IMR-90 (cell line): ENCODE measurements around the gene ZFPM1. TPM values are rescaled to one million over a fixed set of nuclear protein-coding genes. Genes with fewer than 3 reads are reported as not detected.

ENCODE experiments used
- ATAC-seq: fragments of 200-7000 bp; cut with Tn5 transposase; 2 replicates; pipeline ENCODE4 v1.9.1; 2020; ENCODE audit warnings: low read depth, mild to moderate bottlenecking, moderate library complexity
- BruUV-seq: library from RNA; stranded (reverse); fragments of 400-500 nt; replicated peaks from 2 replicates; lab custom pipeline; 2021; lab: Mats Ljungman, UMichigan
- CTCF ChIA-PET: fragments of 300-600 bp; formaldehyde crosslinking; extraction: SDS; loops from one replicate; lab custom pipeline; 2021; ENCODE audit warnings: antibody characterized with exemption; lab: Yijun Ruan, JAX
- POLR2A ChIA-PET: fragments of 300-600 bp; sonication (Branson Sonifier 250); formaldehyde crosslinking; loops from one replicate; lab custom pipeline; 2022; ENCODE audit warnings: antibody characterized with exemption; ENCODE audit not compliant: unreplicated experiment; lab: Charles Lee
- DNase-seq: peaks from one replicate; pipeline ENCODE4 v3.0.0; 2013
- H2AFZ ChIP-seq: replicated peaks from 2 replicates; pipeline ENCODE3; 2013; ENCODE audit warnings: low read length, mild to moderate bottlenecking; ENCODE audit not compliant: poor library complexity
- H2AK5ac ChIP-seq: 2 replicates; pipeline ENCODE4 v1.6.1; 2013; ENCODE audit warnings: low read depth, low read length, inconsistent platforms
- H2AK9ac ChIP-seq: replicated peaks from 2 replicates; pipeline ENCODE3; 2013; ENCODE audit warnings: mild to moderate bottlenecking, low read depth, low read length, moderate library complexity; ENCODE audit not compliant: poor library complexity
- H2BK120ac ChIP-seq: 2 replicates; pipeline ENCODE4 v1.6.1; 2013; ENCODE audit warnings: low read depth, low read length, inconsistent platforms
- H2BK15ac ChIP-seq: 3 replicates; pipeline ENCODE4 v1.6.1; 2013; ENCODE audit warnings: low read depth, low read length, inconsistent platforms
- H2BK20ac ChIP-seq: 2 replicates; pipeline ENCODE4 v1.6.1; 2013; ENCODE audit warnings: low read depth, mild to moderate bottlenecking, inconsistent platforms, low read length, moderate library complexity
- H2BK5ac ChIP-seq: 2 replicates; pipeline ENCODE4 v1.6.1; 2013; ENCODE audit warnings: mild to moderate bottlenecking, low read depth, low read length, inconsistent platforms; ENCODE audit not compliant: poor library complexity, severe bottlenecking
- H3K14ac ChIP-seq: replicated peaks from 2 replicates; pipeline ENCODE4 v1.6.1; 2013; ENCODE audit warnings: low read depth, low read length, inconsistent platforms
- H3K18ac ChIP-seq: 2 replicates; pipeline ENCODE4 v1.6.1; 2013; ENCODE audit warnings: low read depth, low read length, control low read depth
- H3K23ac ChIP-seq: 2 replicates; pipeline ENCODE4 v1.6.1; 2013; ENCODE audit warnings: low read depth, low read length, inconsistent platforms
- H3K27ac ChIP-seq: 2 replicates; pipeline ENCODE4 v1.5.1; 2013; ENCODE audit warnings: mild to moderate bottlenecking, control low read depth, low read length; ENCODE audit not compliant: insufficient read depth
- H3K27me3 ChIP-seq: 2 replicates; pipeline ENCODE4 v1.6.1; 2013; ENCODE audit warnings: low read length; ENCODE audit not compliant: control insufficient read depth, insufficient read depth
- H3K36me3 ChIP-seq: 2 replicates; pipeline ENCODE4 v1.6.1; 2013; ENCODE audit warnings: low read length, mixed read lengths; ENCODE audit not compliant: control insufficient read depth, insufficient read depth
- H3K4ac ChIP-seq: 2 replicates; pipeline ENCODE4 v1.6.1; 2013; ENCODE audit warnings: low read depth, low read length, inconsistent platforms
- H3K4me1 ChIP-seq: 2 replicates; pipeline ENCODE4 v1.6.1; 2013; ENCODE audit warnings: low read length, mixed read lengths; ENCODE audit not compliant: control insufficient read depth, insufficient read depth
- H3K4me2 ChIP-seq: 2 replicates; pipeline ENCODE4 v1.6.1; 2013; ENCODE audit warnings: low read depth, mild to moderate bottlenecking, control low read depth, low read length, moderate library complexity
- H3K4me3 ChIP-seq: 2 replicates; pipeline ENCODE4 v1.5.1; 2013; ENCODE audit warnings: low read depth, mild to moderate bottlenecking, control low read depth, low read length, moderate library complexity; ENCODE audit not compliant: insufficient read depth
- H3K56ac ChIP-seq: 2 replicates; pipeline ENCODE4 v1.6.1; 2013; ENCODE audit warnings: low read length, inconsistent platforms; ENCODE audit not compliant: insufficient read depth; ENCODE audit errors: extremely low read depth
- H3K79me1 ChIP-seq, 2 experiments: 2 replicates each; pipeline ENCODE4 v1.6.1; 2013; ENCODE audit warnings: low read length in 2 of 2, inconsistent platforms in 1 of 2, low read depth in 1 of 2
- H3K9ac ChIP-seq: 2 replicates; pipeline ENCODE4 v1.6.1; 2013; ENCODE audit warnings: low read depth, low read length, control low read depth
- H3K9me1 ChIP-seq: 2 replicates; pipeline ENCODE4 v1.6.1; 2013; ENCODE audit warnings: low read length, inconsistent platforms; ENCODE audit not compliant: insufficient read depth
- H3K9me3 ChIP-seq: 2 replicates; pipeline ENCODE4 v1.6.1; 2013; ENCODE audit warnings: low read length; ENCODE audit not compliant: control insufficient read depth, insufficient read depth
- H4K20me1 ChIP-seq: 2 replicates; pipeline ENCODE4 v1.6.1; 2013; ENCODE audit warnings: low read length, inconsistent platforms; ENCODE audit not compliant: insufficient read depth
- H4K5ac ChIP-seq: 2 replicates; pipeline ENCODE4 v1.6.1; 2013; ENCODE audit warnings: mild to moderate bottlenecking, low read depth, low read length, control low read depth
- H4K8ac ChIP-seq, 2 experiments: 2 replicates each; pipeline ENCODE4 v1.6.1; 2013; ENCODE audit warnings: low read depth in 2 of 2, low read length in 2 of 2, control low read depth in 1 of 2, inconsistent platforms in 1 of 2
- H4K91ac ChIP-seq: 2 replicates; pipeline ENCODE4 v1.6.1; 2013; ENCODE audit warnings: low read depth, low read length, inconsistent platforms; ENCODE audit not compliant: insufficient read depth
- CTCF ChIP-seq: conservative IDR thresholded peaks from 2 replicates; pipeline ENCODE4 v1.5.1; 2012; ENCODE audit warnings: mild to moderate bottlenecking, low read depth, low read length, improper control_type of control experiment
- ELK1 ChIP-seq: fragments of 150-350 bp; IDR thresholded peaks from 2 replicates; pipeline ENCODE4 v1.6.1; 2016; ENCODE audit warnings: low read depth, mild to moderate bottlenecking, low read length, moderate library complexity, borderline replicate concordance
- FOS ChIP-seq: fragments of 150-350 bp; IDR thresholded peaks from 2 replicates; pipeline ENCODE4 v1.6.1; 2016; ENCODE audit warnings: low read depth, low read length
- MAFK ChIP-seq: IDR thresholded peaks from 2 replicates; pipeline ENCODE4 v1.6.1; 2012; ENCODE audit warnings: low read depth, low read length, improper control_type of control experiment
- MAZ ChIP-seq: IDR thresholded peaks from 2 replicates; pipeline ENCODE4 v1.6.1; 2012; ENCODE audit warnings: low read depth, mild to moderate bottlenecking, low read length, improper control_type of control experiment, moderate library complexity, borderline replicate concordance
- MXI1 ChIP-seq: IDR thresholded peaks from 2 replicates; pipeline ENCODE4 v1.6.1; 2012; ENCODE audit warnings: low read depth, mild to moderate bottlenecking, low read length, moderate library complexity, borderline replicate concordance
- NFE2L2 ChIP-seq: fragments of 150-350 bp; IDR thresholded peaks from 2 replicates; pipeline ENCODE4 v1.6.1; 2016; ENCODE audit warnings: low read depth, mild to moderate bottlenecking, low read length
- RCOR1 ChIP-seq: IDR thresholded peaks from 2 replicates; pipeline ENCODE4 v1.6.1; 2012; ENCODE audit warnings: mild to moderate bottlenecking, low read length, improper control_type of control experiment; ENCODE audit not compliant: insufficient replicate concordance
- RFX5 ChIP-seq: IDR thresholded peaks from 2 replicates; pipeline ENCODE4 v1.8.0; 2012; ENCODE audit warnings: low read depth, mild to moderate bottlenecking, low read length, moderate library complexity
- WGBS, 2 experiments: methylation state at CpG; one replicate each; pipeline versions ENCODE4 v1.1.5 to v1.1.7; 2013; ENCODE audit warnings: missing lambda C conversion rate in 2 of 2; ENCODE audit not compliant: insufficient read length in 1 of 2; ENCODE audit errors: extremely low coverage in 2 of 2; 5-methylcytosine and 5-hydroxymethylcytosine counted together
- dilution Hi-C: fragments of 300-500 bp; cut with HindIII; formaldehyde crosslinking; loops from one replicate; pipeline ENCODE4 v1.14.3; 2018; ENCODE audit warnings: low sequenced_read_pairs; ENCODE audit not compliant: unreplicated experiment
- in situ Hi-C: fragments of 300-500 bp; cut with MboI; formaldehyde crosslinking; loops from 3 replicates; pipeline ENCODE4 v1.14.3; 2019; ENCODE audit warnings: low sequenced_read_pairs, inconsistent platforms, mixed read lengths
- intact Hi-C: fragments of 100-400 bp; cut with micrococcal nuclease; formaldehyde crosslinking; loops from 2 replicates; pipeline ENCODE4 v1.10.0; 2022
- polyA plus RNA-seq, 3 experiments: library from polyadenylated mRNA; depleted of rRNA; stranded (reverse); fragments of >200 nt; gene quantifications; 2 replicates each; pipeline ENCODE4 v1.2.3, GENCODE V29; 2012; ENCODE audit warnings: low replicate concordance in 1 of 3
- total RNA-seq: library from RNA; depleted of rRNA; stranded (reverse); fragments of >200 nt; gene quantifications from 2 replicates; pipeline ENCODE4 v1.2.3, GENCODE V29; 2012

Gene ZFPM1
- total and polyA plus RNA-seq, 2 of the 4 experiments (the other 2 are of a cell fraction), result 0.36 to 1.1 TPM

DNA sequence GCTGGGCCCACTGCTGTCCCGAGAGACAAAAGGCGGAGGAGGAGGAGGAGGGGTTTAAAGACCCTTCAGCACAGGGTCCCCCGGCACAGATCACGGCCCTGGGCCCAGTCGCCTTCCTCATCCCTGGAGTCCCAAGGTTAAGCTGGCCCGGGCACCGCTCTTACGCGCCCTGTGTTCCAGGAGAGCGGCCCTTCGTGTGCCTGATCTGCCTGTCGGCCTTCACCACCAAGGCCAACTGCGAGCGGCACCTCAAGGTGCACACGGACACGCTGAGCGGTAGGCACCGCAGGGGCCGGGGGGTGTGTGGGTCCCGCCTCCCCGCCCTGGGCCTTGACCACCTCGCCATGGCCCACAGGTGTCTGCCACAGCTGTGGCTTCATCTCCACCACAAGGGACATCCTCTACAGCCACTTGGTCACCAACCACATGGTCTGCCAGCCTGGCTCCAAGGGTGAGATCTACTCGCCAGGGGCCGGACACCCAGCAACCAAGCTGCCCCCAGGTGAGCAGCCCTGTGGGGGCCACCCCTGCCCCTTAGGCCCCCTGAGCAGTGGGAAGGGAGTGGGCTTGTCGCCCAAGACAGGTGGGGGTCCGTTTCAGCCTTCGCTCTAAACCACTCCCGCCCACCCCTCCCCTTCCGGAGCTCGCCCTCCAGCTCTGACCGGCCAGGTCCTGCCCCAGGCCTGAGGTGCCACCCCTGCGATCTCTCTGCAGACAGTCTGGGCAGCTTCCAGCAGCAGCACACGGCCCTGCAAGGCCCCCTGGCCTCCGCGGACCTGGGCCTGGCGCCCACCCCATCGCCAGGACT is 79.6 kb downstream of the ZFPM1 start:
- Histone ChIP-seq H3K4me1 (peaks cover 12% of the 10 kb centered on the region), H3K56ac (no peak overlapping the region), H3K9me3 (no peaks in the 10 kb centered on the region), H2BK20ac (no peak overlapping the region), H3K23ac (no peak overlapping the region), H3K4me2 (no peak overlapping the region), H3K27me3 (no peaks in the 10 kb centered on the region), H2BK120ac (no peak overlapping the region), H3K9me1 (no peaks in the 10 kb centered on the region), H3K36me3 (peaks cover 6% of the 10 kb centered on the region; the same call in 1 of the 2 replicates), H4K8ac (no peak overlapping the region), H4K91ac (no peak overlapping the region), H3K9ac (no peak overlapping the region), H3K79me1 (peaks cover 5 to 16% of the 10 kb centered on the region in 2 experiments; a peak in 2 of 4 replicates), H3K18ac (no peak overlapping the region), H2AFZ (peak overlapping the region; percentile 41), H2AK5ac (no peak overlapping the region), H2BK5ac (no peak overlapping the region), H3K14ac (no peak overlapping the region), H4K5ac (no peak overlapping the region), H3K27ac (no peak overlapping the region), H4K20me1 (no peaks in the 10 kb centered on the region; the same call in 1 of the 2 replicates), H3K4ac (no peak overlapping the region; the same call in 1 of the 2 replicates), H2BK15ac (no peak overlapping the region), H2AK9ac (no peak overlapping the region), H3K4me3 (no peak overlapping the region)
- intact Hi-C loops, result no loop called here
- TF ChIP-seq FOS (no peak), ELK1 (no peak), RCOR1 (no peak), MXI1 (no peak), CTCF (no peak), MAZ (no peak), MAFK (no peak), RFX5 (no peak), NFE2L2 (no peak)
- ATAC-seq (no peak), DNase-seq (no peak)
- BruUV-seq, result no TSS peak
- dilution Hi-C loops, result no loop called here
- ChIA-PET CTCF (no interaction called here), POLR2A (no interaction called here)
- in situ Hi-C loops, result no loop called here
- WGBS, 2 experiments, result 80% methylated on average over 20 of the region's 37 CpGs; no CpG with 5 or more reads in 1 of the 2 experiments
